ENCODE results near the gene ZNF530.

Gene ZNF530

GRCh38 chr19:57599761-57600383 is at the start of gene ZNF530:
ZNF530 (plus strand) TSS chr19:57599885; CDS start chr19:57604346, 4,461 bp downstream.
- peak; percentile 88 to 95 for DNase-seq

GRCh38 chr19:57552432-57552831 is 47.3 kb upstream of the ZNF530 start:
- DNase-seq, result no peak

- no peak for DNase-seq
Measured at GRCh38 chr19:57557659-57558058, 42.0 kb upstream of the ZNF530 start.

- no peak for DNase-seq
Measured at GRCh38 chr19:57558525-57558924, 41.2 kb upstream of the ZNF530 start.

- no peak for DNase-seq
Measured at GRCh38 chr19:57559008-57559403, 40.7 kb upstream of the ZNF530 start.

GRCh38 chr19:57559404-57560025 is 40.2 kb upstream of the ZNF530 start, which contains the start of gene ZNF550:
ZNF550 (minus strand) TSS chr19:57559863; CDS start chr19:57559682, 181 bp downstream.
- peak; percentile 80 to 82 for DNase-seq

GRCh38 chr19:57560049-57560491 is 39.6 kb upstream of the ZNF530 start:
- no peak for DNase-seq

- DNase-seq, result no peak
Measured at GRCh38 chr19:57563547-57563946, 36.1 kb upstream of the ZNF530 start.

- no peak for DNase-seq
Measured at GRCh38 chr19:57566396-57567265, 33.1 kb upstream of the ZNF530 start.

- DNase-seq, result no peak
Measured at GRCh38 chr19:57570707-57571106, 29.0 kb upstream of the ZNF530 start.

- DNase-seq, result no peak
Measured at GRCh38 chr19:57572415-57572947, 27.2 kb upstream of the ZNF530 start.

- DNase-seq, result no peak
Measured at GRCh38 chr19:57576661-57577060, 23.0 kb upstream of the ZNF530 start.

- peak; percentile 98 to 99 for DNase-seq
Measured at GRCh38 chr19:57578487-57579205, 21.0 kb upstream of the ZNF530 start, which contains the start of gene ZNF416. ZNF416 (minus strand) TSS chr19:57578911; CDS start chr19:57578704, 207 bp downstream.

- no peak for DNase-seq
Measured at GRCh38 chr19:57583104-57583520, 16.6 kb upstream of the ZNF530 start.

GRCh38 chr19:57583521-57584416 is 15.9 kb upstream of the ZNF530 start, which contains the start of gene ZIK1:
ZIK1 (plus strand) TSS chr19:57584145; CDS start chr19:57584357, 212 bp downstream.
- peak; percentile 85 to 90 for DNase-seq

GRCh38 chr19:57587529-57587928 is 12.2 kb upstream of the ZNF530 start:
- DNase-seq, result no peak

GRCh38 chr19:57599377-57599760 is 316 bp upstream of the ZNF530 start:
- DNase-seq, result no peak

GRCh38 chr19:57606931-57607330 is 7.2 kb downstream of the ZNF530 start:
- no peak for DNase-seq

GRCh38 chr19:57611113-57611512 is 11.4 kb downstream of the ZNF530 start:
- DNase-seq, result no peak

GRCh38 chr19:57613941-57614743 is 14.5 kb downstream of the ZNF530 start, which contains the start of gene ZNF134:
ZNF134 (plus strand) TSS chr19:57614242; CDS start chr19:57619469, 5,227 bp downstream.
- peak; percentile 89 to 95 for DNase-seq

Data from inflammatory macrophage treated with lipopolysaccharide for 1 hour (primary cell).